Liver (tissue), 3 donors: Measurements from ENCODE around the gene MED12L.

Experiments used
- CTCF ChIP-seq: fragments of 150-350 bp; IDR thresholded peaks from 2 replicates; pipeline ENCODE4 v1.5.1; 2017; ENCODE audit warnings: improper control_type of control experiment, low read depth, low read length; ENCODE audit not compliant: missing input control
- EGR1 ChIP-seq, 2 donors: IDR thresholded peaks; 2 replicates each; pipeline ENCODE4 v1.6.1; 2016 to 2018; ENCODE audit warnings: antibody characterized with exemption in 2 of 2, low read depth in 2 of 2
- GABPA ChIP-seq, 2 donors: IDR thresholded peaks in 1 of 2; conservative IDR thresholded peaks in 1 of 2; 2 replicates each; pipeline ENCODE4 v1.6.1; 2016; ENCODE audit warnings: antibody characterized with exemption in 2 of 2, mild to moderate bottlenecking in 1 of 2, moderate library complexity in 1 of 2
- HNF4G ChIP-seq: IDR thresholded peaks from 2 replicates; pipeline ENCODE4 v1.6.1; 2016; ENCODE audit warnings: antibody characterized with exemption
- RAD21 ChIP-seq, 2 donors: IDR thresholded peaks; 2 replicates each; pipeline ENCODE4 v1.6.1; 2016; ENCODE audit warnings: antibody characterized with exemption in 2 of 2, mild to moderate bottlenecking in 2 of 2
- REST ChIP-seq: IDR thresholded peaks from 2 replicates; pipeline ENCODE4 v1.6.1; 2016; ENCODE audit warnings: antibody characterized with exemption, mild to moderate bottlenecking
- RXRA ChIP-seq, 2 donors: IDR thresholded peaks; 2 replicates each; pipeline ENCODE4 v1.6.1; 2017 to 2018; ENCODE audit warnings: antibody characterized with exemption in 2 of 2, mild to moderate bottlenecking in 1 of 2
- SP1 ChIP-seq: IDR thresholded peaks from 2 replicates; pipeline ENCODE4 v1.6.1; 2018; ENCODE audit warnings: antibody characterized with exemption, mild to moderate bottlenecking
- TAF1 ChIP-seq: conservative IDR thresholded peaks from 2 replicates; pipeline ENCODE4 v1.6.1; 2016; ENCODE audit warnings: antibody characterized with exemption, mild to moderate bottlenecking
- YY1 ChIP-seq: IDR thresholded peaks from 2 replicates; pipeline ENCODE4 v1.6.1; 2016; ENCODE audit warnings: antibody characterized with exemption, mild to moderate bottlenecking
- TF ChIP-seq, protein P1 (sequence below): IDR thresholded peaks from 2 replicates; pipeline ENCODE4 v1.6.1; 2016; ENCODE audit warnings: antibody characterized with exemption
- donor health status: healthy.
- donor health status: healthy.

DNA sequence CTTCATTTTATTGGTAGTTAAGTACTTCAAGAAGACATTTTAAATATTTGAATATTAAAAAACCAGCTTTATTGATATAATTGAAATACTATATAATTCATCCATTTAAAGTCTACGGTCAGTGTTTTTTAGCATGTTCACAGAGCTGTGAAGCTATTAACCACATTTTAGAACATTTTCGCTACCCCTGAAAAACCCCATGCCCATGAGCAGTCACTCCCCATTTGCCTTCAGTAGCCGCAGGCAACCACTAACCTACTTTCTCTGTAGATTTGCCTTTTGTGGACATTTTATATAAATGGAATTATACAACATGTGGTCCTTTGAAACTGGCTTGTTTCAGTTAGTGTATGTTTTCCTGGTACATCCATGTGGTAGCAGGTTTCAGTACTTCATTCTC, 61.8 kb downstream of the MED12L start:
- no peak for TF ChIP-seq CTCF
- TF ChIP-seq TAF1: no peak
- no peak for TF ChIP-seq SP1
- no peak for TF ChIP-seq REST
- TF ChIP-seq, protein P1, sequence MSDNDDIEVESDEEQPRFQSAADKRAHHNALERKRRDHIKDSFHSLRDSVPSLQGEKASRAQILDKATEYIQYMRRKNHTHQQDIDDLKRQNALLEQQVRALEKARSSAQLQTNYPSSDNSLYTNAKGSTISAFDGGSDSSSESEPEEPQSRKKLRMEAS: no peak
- no peak for TF ChIP-seq YY1
- no peak for TF ChIP-seq EGR1 (IDR thresholded peaks at IDR 0.05; ENCODE audit: low read depth in 2 of 2)
- TF ChIP-seq HNF4G: no peak
- TF ChIP-seq GABPA (IDR thresholded peaks at IDR 0.05 in 1 of 2, conservative IDR thresholded peaks at IDR 0.05 in 1 of 2): no peak
- TF ChIP-seq RXRA (IDR thresholded peaks at IDR 0.05): no peak
- no peak for TF ChIP-seq RAD21 (IDR thresholded peaks at IDR 0.05)
